GM19238 (cell line): ENCODE results near the gene TMEM175.

Source experiments
- DNase-seq: peaks from one replicate; pipeline ENCODE4 v3.0.0; 2011; ENCODE audit warnings: low spot score; ENCODE audit not compliant: insufficient read length

Gene TMEM175, protein sequence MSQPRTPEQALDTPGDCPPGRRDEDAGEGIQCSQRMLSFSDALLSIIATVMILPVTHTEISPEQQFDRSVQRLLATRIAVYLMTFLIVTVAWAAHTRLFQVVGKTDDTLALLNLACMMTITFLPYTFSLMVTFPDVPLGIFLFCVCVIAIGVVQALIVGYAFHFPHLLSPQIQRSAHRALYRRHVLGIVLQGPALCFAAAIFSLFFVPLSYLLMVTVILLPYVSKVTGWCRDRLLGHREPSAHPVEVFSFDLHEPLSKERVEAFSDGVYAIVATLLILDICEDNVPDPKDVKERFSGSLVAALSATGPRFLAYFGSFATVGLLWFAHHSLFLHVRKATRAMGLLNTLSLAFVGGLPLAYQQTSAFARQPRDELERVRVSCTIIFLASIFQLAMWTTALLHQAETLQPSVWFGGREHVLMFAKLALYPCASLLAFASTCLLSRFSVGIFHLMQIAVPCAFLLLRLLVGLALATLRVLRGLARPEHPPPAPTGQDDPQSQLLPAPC

DNA sequence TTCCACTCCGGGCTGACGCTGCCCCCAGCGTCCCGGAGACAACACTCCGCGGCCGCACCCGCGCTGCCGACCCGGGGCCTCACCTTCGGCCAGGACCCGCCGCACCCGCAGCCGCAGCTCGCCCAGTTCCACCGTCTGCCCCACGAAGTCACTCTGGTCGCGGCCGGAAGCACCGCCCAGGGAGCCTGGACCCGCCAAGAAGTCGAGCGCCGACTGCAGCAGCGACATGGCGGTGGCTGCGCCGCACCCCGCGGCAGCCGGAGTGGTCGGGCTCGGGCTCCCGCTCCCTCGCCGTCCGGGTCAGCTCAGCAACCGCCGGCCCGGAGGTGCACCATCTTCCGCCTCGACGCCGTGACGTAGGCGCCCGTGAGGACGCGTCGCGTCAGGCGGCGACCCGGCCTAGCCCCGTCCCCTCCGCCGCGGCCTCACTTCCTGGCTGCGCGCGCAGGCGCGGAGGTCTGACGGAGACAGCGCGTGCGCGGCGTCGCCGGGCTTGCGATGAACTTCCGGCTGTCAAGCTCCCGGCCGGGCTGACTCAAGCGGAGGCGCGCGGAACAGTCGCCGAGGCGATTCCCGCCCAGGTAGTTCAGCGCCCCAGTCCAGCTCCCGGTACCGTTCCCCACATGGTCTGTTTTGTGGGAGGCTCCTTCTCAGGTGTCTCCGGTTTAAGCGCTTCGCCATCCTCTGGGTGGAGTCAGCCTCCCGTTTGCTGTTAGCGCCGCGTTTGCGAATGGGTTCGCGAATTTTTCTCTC is at the start of gene TMEM175, which contains the start of gene GAK:
Gene TMEM175, plus strand, starts transcription at position 501 of the 753 bp plus-strand sequence. CDS start 15,280 bp downstream, outside the sequence.
Gene GAK, minus strand, starts transcription at position 357 of the 753 bp plus-strand sequence. Its CDS starts 129 bp downstream, at position 228.
- DNase-seq: peak; percentile 99

DNA sequence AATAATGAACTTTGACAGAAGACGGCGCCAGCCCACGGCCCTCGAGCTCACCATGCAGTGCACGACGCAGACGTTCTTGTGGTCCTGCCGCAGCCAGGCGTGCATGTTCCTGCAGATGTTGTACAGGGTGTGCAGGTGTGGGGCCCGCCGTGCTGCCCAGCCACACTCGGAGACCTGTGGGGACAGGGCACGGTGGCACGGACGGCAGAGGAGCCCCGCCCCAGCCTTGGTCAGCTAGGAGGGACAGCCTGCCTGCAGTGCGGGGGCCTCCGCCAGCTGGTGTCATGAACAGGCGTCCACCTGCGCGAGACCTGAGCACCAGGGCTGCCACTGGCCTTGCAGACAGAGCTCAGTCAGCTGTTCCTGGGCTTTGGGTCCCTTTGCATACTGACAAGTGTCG is 49.6 kb upstream of the TMEM175 start:
- DNase-seq: no peak

DNA sequence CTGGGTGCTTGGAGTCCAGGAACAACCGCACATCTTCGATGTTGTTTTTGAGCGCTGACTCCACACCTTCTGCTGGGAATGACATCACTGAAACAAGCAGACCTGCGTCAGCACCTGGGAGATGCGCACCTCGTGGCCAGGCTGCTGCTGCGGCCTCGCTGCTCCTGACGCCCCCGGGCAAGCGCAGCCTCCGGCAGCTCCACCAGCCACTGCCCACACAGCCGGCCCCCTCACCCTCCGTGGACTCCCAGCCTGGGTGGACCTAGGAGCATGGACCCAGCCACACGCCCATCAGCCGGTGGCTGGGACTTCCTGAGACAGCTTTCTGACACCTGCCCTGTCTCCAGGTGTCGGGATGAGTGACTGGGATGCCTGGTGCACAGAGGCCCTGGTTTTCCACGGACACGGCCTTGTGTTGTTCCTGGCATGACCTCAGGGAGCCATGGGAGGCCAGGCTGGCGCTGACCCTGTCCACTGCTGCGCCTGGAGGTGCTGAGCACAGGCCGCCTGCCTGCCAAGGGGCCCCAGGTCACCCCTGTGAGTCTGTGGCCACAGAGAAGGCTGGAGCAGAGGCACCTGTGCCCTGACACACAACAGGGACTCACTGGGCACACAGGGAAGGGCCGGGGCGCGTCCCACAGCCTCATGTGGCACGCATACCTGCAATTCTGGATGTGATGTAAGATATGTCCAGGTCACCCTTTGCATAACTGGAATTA is 48.7 kb upstream of the TMEM175 start:
- DNase-seq: no peak

DNA sequence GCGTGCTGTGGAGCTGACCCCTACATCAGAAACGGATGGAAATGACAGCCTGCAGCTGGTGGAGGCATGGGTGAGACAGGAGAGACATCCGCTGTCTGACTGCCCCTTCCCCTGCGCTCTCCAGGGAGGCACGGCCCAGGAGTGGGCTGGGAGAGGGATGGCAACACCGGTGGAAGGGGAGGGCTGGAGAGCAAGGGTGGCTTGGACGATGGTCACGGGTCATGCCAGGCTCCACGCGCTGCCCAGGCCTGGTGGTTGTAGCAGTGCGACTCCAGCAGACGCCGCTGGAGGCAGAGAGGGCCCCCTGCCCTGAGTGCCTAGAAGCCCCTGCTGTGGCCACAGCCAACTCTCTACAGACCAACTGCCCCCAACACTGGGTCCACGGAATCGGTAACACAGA is 48.0 kb upstream of the TMEM175 start:
- no peak for DNase-seq

DNA sequence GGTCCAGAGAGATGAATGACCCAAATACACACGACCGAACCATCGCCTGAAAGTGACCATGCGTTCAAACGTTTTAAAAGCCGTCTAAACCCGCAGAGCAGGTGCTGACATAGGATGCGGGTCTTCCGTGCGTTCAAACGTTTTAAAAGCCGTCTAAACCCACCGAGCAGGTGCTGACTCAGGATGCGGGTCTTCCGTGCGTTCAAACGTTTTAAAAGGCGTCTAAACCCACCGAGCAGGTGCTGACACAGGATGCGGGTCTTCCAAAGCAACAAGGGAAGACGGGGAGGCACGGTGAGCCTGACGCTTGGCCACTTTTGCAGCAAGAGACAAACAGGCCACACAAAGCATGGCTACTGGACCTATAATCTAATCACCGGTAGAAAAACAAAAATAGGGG is 47.4 kb upstream of the TMEM175 start:
- no peak for DNase-seq

DNA sequence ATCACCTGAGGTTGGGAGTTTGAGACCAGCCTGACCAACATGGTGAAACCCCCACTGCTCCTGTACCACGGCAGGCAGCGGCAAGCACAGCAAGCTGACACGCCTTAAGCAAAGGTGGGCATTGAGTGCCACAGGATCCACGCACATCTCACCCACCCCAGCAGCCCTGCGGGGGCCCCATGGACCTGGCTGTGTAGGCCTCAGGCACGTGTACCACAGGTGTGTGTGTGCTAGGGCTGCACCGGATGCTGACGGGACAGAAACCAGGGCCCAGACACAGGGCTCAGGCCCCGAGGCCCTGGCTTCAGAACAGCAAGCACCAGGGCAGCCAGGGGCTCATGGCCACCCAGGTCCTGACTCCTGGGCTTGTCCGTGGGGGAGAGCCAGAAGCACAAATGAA is 46.9 kb upstream of the TMEM175 start:
- no peak for DNase-seq

DNA sequence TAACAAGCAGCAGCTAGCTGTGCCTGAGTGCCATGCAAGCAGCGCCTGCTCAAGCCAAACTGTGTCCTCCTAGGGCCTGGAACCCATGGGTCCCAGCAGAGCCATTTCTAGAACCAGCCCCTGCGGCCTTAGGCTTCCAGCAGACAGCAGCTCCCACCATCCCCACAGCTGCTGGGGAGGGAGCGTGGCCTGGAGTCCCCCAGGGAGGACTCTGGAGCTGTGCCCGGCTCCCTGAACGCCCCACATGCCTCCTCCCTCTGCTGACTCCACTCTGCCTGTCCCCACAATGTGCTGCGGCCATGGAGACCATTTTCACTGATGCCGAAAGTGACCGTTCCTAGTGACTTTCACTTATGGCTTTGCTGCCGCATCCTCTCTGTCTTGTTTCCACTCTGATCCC is 46.0 kb upstream of the TMEM175 start:
- DNase-seq: no peak

DNA sequence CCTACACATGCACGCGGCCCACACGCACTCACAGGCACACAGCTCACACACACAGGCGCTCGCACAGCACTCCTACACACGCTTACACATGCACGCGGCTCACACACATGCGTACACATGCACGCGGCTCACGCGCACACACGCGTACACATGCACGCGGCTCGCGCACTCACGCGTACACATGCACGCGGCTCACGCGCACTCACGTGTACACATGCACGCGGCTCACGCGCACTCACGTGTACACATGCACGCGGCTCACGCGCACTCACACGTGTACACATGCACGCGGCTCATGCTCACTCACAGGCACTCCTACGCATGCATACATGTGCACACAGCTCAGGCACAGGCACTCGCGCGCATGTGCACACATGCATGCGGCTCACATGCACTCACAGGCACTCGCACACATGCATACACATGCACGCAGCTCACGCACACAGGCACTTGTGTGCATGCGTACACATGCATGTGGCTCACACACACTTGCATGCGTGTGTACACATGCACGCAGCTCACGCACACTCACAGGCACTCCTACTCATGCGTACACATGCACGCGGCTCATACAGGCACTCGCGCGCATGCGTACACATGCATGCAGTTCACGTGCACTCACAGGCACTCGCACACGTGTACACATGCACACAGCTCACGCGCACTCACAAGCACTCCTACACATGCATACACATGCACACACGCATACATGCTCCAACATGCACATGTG is 45.1 kb upstream of the TMEM175 start:
- DNase-seq: no peak

DNA sequence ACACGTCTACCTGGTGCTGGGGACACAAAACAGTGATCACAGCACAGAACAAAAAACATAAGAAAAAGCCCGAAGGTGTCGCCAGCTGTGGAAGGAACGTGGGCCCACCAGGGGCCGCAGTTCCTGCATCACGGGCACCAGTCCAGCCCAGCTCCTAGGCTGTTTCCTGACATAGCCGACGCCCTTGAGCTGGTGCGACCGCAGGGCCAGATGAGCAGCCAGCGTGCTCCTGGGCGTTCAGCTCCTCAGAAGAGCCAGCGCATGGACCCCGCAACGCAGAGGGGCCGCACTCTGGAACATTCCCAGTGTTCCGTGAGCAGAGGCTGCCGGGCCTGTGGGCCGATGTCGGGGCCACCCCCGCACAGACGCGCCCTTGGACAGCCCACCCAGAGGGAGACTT is 44.2 kb upstream of the TMEM175 start:
- DNase-seq: no peak

DNA sequence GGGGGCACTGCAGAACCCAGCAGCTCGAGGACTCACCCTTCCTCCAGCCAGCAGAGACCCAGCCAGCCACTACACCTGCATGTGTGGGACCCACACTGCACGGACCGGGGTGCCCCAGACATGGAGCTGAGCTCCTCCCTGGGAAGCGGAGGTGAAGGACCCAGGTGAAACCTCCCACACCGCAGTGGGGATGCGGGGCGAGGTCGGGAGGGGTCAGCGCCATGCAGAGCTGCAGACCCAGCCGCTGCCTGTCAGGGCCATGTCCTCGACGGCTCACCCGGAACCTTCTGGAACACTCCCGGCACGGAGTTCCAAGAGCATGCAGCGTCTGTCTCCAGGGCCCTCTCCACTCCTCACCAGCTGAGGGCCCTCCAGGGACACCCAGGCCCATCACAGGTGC is 42.7 kb upstream of the TMEM175 start:
- no peak for DNase-seq

DNA sequence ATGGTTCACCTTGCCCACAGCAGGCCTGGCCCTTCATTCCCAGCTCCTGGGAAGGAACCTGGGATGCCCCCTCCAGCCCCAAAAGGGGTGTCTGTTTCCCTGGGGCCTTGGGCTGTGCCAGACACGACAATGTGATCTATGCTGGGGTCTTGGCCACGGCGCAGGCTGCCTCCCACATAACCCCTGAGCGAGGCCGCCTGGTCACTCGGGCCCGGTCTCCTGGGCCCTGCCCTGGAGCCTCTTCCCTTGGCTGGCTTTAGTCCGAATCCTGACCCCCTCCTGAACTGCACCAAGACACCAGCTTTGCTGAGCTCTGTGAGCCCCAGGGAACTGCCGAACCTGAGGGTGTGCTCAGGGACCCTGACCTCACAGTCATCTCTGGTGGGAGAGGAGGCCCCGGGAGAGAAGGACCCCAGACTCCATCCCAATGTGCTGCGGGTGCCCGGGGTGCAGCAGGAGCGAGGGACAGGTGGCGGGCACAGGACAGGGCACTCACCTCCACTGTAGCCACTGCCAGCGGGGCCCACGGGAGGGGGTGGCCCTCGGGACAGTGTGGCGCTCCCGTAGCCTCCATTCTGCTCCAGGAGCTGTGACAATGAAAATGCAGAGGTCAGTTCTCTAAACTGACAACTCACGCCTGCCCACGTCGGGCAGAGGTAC is 42.1 kb upstream of the TMEM175 start:
- no peak for DNase-seq

DNA sequence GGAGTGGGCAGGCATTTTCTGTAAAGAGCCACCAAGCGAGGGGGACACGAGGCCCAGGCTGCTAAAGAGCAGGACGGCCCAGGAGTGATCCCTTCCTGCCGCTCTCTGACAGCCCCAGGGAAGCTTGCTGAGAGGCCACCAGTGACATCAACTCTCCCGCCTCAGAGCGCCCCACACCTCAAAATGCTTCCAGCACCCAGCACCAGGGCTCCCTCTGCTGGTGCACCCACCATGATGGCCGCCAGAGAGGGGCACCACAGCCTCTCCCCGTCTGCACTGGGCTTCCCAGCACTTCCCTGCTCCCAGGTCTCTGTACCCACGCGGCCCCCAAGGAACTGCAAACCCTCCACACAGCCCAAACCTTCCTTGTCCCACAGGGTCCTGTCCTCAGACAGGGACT is 40.5 kb upstream of the TMEM175 start:
- no peak for DNase-seq

DNA sequence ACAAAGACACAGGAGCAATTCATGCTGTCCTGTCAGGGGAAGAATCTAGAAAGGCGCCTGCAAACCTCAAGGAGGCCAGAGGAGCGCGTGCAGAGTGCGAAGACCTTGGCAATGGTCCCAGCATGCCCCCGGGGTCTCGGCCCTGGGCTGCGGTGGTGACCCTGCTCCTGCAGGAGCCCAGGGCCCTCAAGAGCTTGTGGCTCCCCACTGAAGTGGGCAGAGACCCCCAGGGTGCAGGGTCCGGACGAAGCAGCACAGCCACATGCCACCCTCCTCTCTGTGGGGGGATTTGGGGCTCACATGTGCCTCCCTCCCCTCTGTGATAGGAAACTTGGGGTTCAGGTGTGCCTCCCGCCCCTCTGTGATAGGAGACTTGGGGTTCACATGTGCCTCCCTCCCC is 39.5 kb upstream of the TMEM175 start:
- DNase-seq: no peak

DNA sequence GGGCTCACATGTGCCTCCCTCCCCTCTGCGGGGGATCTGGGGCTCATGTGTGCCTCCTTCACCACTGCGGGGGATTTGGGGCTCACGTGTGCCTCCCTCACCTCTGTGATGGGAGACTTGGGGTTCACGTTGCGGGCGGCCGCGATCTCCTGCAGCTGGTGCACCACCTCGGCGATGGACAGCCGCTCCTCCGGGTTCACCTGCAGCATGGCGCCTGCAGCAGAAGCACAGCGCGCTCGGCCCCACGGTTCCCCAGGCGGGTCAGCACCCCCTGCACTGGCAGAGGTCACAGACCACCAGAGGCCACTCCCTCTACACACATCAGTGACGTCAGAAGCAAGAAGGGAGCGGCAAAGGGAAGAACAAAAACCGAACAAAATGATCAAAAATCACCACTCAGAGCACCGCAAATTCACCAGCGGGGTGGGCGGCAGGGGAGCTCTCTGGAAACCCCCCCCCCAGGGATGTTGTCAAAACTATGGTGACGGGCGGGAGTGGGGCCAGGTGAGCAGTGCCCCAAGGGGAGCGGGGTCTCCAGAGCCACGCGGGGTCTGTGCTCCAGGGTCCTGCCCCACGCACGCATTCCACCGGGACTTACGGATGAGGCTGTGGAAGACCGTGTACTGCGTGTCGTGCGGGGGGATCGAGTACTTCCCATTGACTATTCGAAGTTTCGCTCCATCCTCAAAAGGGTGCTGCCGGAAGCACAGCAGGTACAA is 38.8 kb upstream of the TMEM175 start:
- no peak for DNase-seq

DNA sequence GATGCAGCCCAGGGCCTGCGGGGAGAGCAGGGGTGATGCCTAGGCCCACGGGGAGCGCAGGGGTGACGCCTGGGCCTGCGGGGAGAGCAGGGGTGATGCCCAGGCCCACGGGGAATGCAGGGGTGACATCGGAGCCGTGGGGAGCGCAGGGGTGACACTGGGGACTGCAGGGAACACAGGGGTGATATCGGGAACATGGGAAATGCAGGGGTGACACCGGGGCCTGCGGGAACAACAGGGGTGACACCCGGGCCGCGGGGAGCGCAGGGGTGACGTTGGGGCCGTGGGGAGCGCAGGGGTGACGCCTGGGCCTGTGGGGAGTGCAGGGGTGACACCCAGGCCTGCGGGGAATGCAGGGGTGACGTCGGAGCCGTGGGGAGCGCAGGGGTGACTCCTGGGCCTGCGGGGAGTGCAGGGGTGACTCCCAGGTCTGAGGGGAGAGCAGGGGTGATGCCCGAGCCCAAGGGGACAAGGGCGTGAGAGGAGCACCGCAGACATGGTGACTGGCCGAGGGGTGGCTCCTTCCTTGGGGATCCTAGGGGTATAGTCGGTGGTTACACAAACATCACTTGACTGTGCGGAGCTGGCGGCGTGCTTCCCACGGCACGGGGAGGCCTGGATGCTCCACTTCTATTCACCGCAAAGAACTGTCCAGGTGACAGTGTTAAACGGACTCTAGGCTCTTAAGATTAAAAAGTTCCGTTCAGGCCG is 38.1 kb upstream of the TMEM175 start:
- DNase-seq: no peak

DNA sequence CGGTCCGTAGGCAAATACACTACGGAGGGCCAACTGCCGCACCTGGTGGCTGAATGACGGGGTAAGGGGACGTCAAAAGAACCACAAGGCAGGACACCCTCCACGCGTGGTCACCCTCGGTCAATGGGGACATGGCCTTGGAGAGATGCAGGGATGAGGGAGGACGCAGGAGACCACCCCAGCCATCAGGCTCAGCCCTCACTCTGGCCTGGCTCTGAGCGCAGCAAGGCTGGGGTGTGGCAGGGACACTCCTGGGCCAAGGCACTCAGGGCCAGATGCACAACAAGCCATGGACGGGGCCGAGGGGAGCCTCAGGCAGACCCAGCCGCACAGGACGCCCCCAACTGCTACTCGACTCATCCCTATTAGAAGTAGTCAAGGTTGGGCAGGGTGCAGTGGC is 36.7 kb upstream of the TMEM175 start:
- DNase-seq: no peak

DNA sequence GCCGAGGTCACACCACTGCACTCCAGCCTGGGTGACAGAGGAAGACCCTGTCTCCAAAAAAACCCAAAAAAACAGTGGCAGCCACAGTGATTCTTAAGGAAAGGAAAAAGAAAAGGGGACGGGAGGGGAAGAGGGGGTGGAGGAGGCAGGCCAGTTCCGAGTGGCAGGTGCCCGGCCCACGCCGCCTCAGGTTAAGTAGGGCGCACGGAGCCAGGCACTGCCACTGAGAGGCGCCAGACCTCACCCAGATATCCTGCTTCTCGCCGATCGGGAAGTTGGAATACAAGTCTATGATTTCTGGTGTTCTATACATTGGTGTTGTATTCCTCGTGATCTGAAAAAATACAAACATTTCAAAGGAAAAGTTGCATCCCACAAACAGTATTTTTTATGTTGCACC is 36.0 kb upstream of the TMEM175 start:
- no peak for DNase-seq

DNA sequence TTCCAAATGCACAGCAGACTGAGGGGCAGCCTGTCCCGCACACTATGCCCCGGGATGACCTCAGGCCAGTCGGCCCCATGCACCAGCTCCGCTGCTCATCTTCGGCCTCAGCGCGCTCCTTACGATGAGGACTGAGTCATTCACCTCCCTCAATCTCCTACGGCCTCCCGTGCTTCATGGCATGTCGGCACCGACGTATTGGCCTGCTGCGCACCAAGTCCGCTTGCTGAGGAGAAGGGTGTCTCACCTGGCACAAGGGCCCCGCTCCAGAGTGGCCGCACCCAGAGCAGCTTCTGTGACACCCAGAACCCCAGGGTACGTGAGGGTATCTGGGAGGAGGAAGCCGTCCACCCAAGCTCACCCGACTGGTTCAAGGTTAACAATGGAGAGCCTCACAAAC is 35.6 kb upstream of the TMEM175 start:
- no peak for DNase-seq

DNA sequence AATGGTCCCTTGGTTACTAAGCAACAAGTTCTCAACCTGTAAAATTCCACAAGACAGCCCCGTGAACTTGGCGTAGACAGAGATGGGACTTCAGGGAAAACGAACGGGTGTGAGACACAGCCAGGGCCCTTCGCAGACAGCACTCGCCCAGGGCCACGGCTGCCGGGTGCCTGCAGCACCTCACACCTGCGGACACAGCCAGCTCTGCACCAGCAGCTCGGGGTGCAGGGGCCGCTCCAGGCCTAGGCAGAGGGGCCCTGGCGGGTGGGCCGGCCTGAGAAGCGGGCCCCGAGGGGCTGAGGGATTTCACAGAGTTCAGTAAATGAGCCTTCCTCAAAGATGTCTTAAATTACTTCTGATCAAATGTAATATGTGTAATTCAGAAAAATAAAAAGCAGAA is 34.1 kb upstream of the TMEM175 start:
- no peak for DNase-seq
